ENCODE results near the gene PLCXD3. TPM values are rescaled to one million over a fixed set of nuclear protein-coding genes. Genes with fewer than 3 reads are reported as not detected.

The PLCXD3 gene
- total RNA-seq, 1 experiment from 2014 or later = 5.0 TPM

DNA sequence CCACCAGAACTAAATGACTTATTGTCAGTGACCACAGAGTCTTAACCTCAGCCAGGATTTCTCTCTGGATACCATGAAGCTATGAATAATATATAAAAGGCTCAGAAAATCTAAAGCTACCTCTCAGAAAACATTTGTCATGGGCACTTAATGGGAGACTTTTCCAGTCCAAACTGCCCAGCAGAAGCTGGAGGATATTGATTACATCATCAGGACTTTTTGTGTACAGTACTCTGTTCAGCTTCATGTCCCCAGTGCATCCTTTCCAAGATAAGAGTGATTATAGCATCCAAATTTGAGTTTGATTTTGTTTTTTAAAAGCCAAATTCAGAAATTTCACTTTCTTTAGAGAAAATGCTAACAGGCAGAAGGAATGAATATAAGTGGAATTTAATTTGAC lies 173.2 kb downstream of the PLCXD3 start:
- H3K9me3 ChIP-seq (ENCODE audit: low read length) = no peaks in the 10 kb centered on the region
- H3F3A ChIP-seq (ENCODE audit: low read length, unreplicated experiment) = no peaks in the 10 kb centered on the region
- DNase-seq (no peak), ATAC-seq (no peak)
- H3K27me3 ChIP-seq (ENCODE audit: low read length) = no peaks in the 10 kb centered on the region
- no peaks in the 10 kb centered on the region for H3K9me2 ChIP-seq (replicated peaks; ENCODE audit: low read length)
- H3K4me2 ChIP-seq (ENCODE audit: low read length) = no peak overlapping the region
- no peak overlapping the region for H2AFZ ChIP-seq (ENCODE audit: low read length)
- ChIA-PET POLR2A (ENCODE audit: unreplicated experiment) (no interaction called here), CTCF (no interaction called here)
- no peaks in the 10 kb centered on the region for H3K79me2 ChIP-seq (ENCODE audit: low read length)
- H3K9ac ChIP-seq (ENCODE audit: low read length) = no peak overlapping the region
- no peaks in the 10 kb centered on the region for H3K36me3 ChIP-seq (ENCODE audit: low read depth, low read length)
- H3K27ac ChIP-seq (ENCODE audit: low read length) = no peak overlapping the region
- intact Hi-C loops (cut with micrococcal nuclease) = no loop called here
- H4K20me1 ChIP-seq (ENCODE audit: low read length) = no peaks in the 10 kb centered on the region
- peaks cover 8% of the 10 kb centered on the region for H3K4me1 ChIP-seq (ENCODE audit: insufficient read depth, low read length)
- no TSS peak for BruUV-seq (replicated peaks)
- no peak overlapping the region for H3K4me3 ChIP-seq (ENCODE audit: low read length)
- TF ChIP-seq CTCF (conservative IDR thresholded peaks at IDR 0.05; ENCODE audit: low read depth, low read length) (no peak), EZH2phosphoT487 (IDR thresholded peaks at IDR 0.05; ENCODE audit: borderline replicate concordance, low read length) (no peak), EZH2 (IDR thresholded peaks at IDR 0.05; ENCODE audit: low read length, unreplicated experiment) (no peak)

GRCh38 chr5:41336471-41336870 lies 173.9 kb downstream of the PLCXD3 start:
- H3K79me2 ChIP-seq (ENCODE audit: low read length) = no peaks in the 10 kb centered on the region
- H3K27me3 ChIP-seq (ENCODE audit: low read length) = no peaks in the 10 kb centered on the region
- no TSS peak for BruUV-seq (replicated peaks)
- H3K9me2 ChIP-seq (replicated peaks; ENCODE audit: low read length) = no peaks in the 10 kb centered on the region
- TF ChIP-seq EZH2 (IDR thresholded peaks at IDR 0.05; ENCODE audit: low read length, unreplicated experiment) = no peak
- TF ChIP-seq CTCF (conservative IDR thresholded peaks at IDR 0.05; ENCODE audit: low read depth, low read length) = no peak
- TF ChIP-seq EZH2phosphoT487 (IDR thresholded peaks at IDR 0.05; ENCODE audit: borderline replicate concordance, low read length) = no peak
- H3K27ac ChIP-seq (ENCODE audit: low read length) = no peak overlapping the region
- POLR2A ChIA-PET (ENCODE audit: unreplicated experiment) = no interaction called here
- no peaks in the 10 kb centered on the region for H3K9me3 ChIP-seq (ENCODE audit: low read length)
- no peaks in the 10 kb centered on the region for H4K20me1 ChIP-seq (ENCODE audit: low read length)
- peaks cover 5% of the 10 kb centered on the region for H3K4me1 ChIP-seq (ENCODE audit: insufficient read depth, low read length)
- no peak overlapping the region for H2AFZ ChIP-seq (ENCODE audit: low read length)
- H3F3A ChIP-seq (ENCODE audit: low read length, unreplicated experiment) = no peaks in the 10 kb centered on the region
- intact Hi-C loops (cut with micrococcal nuclease) = no loop called here
- ATAC-seq (no peak), DNase-seq (no peak)
- no peaks in the 10 kb centered on the region for H3K36me3 ChIP-seq (ENCODE audit: low read depth, low read length)
- no peak overlapping the region for H3K4me3 ChIP-seq (ENCODE audit: low read length)
- CTCF ChIA-PET = no interaction called here
- no peak overlapping the region for H3K9ac ChIP-seq (ENCODE audit: low read length)
- no peak overlapping the region for H3K4me2 ChIP-seq (ENCODE audit: low read length)

DNA sequence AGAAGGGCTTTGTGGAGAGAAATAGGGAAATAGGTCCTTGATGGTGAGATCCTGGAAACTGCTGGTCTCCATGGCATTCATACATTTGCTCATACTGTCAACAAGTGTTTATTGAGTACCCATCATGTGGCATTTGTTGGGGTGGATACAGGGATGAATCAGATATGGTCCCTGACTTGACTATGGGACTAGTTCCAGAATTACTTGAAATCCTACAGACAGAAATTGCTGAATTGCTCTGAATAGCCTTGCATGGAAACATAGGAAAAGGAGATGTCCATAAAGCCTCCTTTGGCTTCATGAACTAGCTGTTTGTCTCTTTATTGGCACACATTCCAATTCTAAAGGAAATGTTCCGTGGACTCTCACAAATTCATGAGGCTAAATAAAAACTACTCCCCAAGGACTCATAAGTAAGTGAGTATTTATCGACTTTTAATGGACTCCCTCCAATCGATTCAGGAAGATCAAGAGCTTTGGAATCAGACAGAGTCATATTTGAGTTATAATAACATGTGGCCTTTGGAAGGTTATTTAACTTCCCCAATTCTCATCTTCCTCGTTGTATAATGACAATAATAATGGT lies 174.7 kb downstream of the PLCXD3 start:
- H3K79me2 ChIP-seq (ENCODE audit: low read length) = no peaks in the 10 kb centered on the region
- H3K4me1 ChIP-seq (ENCODE audit: insufficient read depth, low read length) = no peaks in the 10 kb centered on the region
- no peak overlapping the region for H3K9ac ChIP-seq (ENCODE audit: low read length)
- no peaks in the 10 kb centered on the region for H3K27me3 ChIP-seq (ENCODE audit: low read length)
- no peaks in the 10 kb centered on the region for H3K9me3 ChIP-seq (ENCODE audit: low read length)
- DNase-seq = no peak
- no peak for TF ChIP-seq EZH2 (IDR thresholded peaks at IDR 0.05; ENCODE audit: low read length, unreplicated experiment)
- TF ChIP-seq CTCF (conservative IDR thresholded peaks at IDR 0.05; ENCODE audit: low read depth, low read length) = no peak
- no peak for TF ChIP-seq EZH2phosphoT487 (IDR thresholded peaks at IDR 0.05; ENCODE audit: borderline replicate concordance, low read length)
- ChIA-PET CTCF (no interaction called here), POLR2A (ENCODE audit: unreplicated experiment) (no interaction called here)
- ATAC-seq = no peak
- H3F3A ChIP-seq (ENCODE audit: low read length, unreplicated experiment) = no peaks in the 10 kb centered on the region
- no peak overlapping the region for H2AFZ ChIP-seq (ENCODE audit: low read length)
- no peak overlapping the region for H3K4me2 ChIP-seq (ENCODE audit: low read length)
- no peaks in the 10 kb centered on the region for H4K20me1 ChIP-seq (ENCODE audit: low read length)
- H3K9me2 ChIP-seq (replicated peaks; ENCODE audit: low read length) = no peaks in the 10 kb centered on the region
- no peak overlapping the region for H3K4me3 ChIP-seq (ENCODE audit: low read length)
- BruUV-seq (replicated peaks) = no TSS peak
- H3K36me3 ChIP-seq (ENCODE audit: low read depth, low read length) = no peaks in the 10 kb centered on the region
- no peak overlapping the region for H3K27ac ChIP-seq (ENCODE audit: low read length)
- intact Hi-C loops (cut with micrococcal nuclease) = no loop called here
